Measurements from ENCODE around the gene C4orf50. TPM values are rescaled to one million over a fixed set of nuclear protein-coding genes. Genes with fewer than 3 reads are reported as not detected.

C4orf50 gene
- total and polyA plus RNA-seq, 2 of the 8 experiments (the other 6 are each of a cell fraction or from before 2014, with no cell fraction given) = 0.08 to 0.22 TPM

GRCh38 chr4:5919571-5919970 lies 98.7 kb downstream of the C4orf50 start:
- 89% methylated on average over 7 of the region's 7 CpGs; no CpG with 5 or more reads in 1 of the 2 experiments for WGBS, 2 experiments (ENCODE audit: extremely low coverage in 1 of 2, insufficient coverage in 1 of 2, insufficient read length in 1 of 2, insufficient replicate concordance in 2 of 2, low coverage in 1 of 2, low lambda C conversion rate in 2 of 2, missing lambda C conversion rate in 1 of 2)
- Histone ChIP-seq H3K23ac (ENCODE audit: insufficient read length) (no peak overlapping the region), H4K91ac (replicated peaks; ENCODE audit: insufficient read length, low read length) (no peak overlapping the region), H2BK15ac (ENCODE audit: low read length) (peak overlapping the region; percentile 46; the same call in 1 of the 2 replicates), H3K27me3 (replicated peaks in 1 of 4; ENCODE audit: control insufficient read depth in 3 of 4, extremely low read depth in 1 of 4, insufficient read depth in 3 of 4, low read length in 3 of 4) (peaks cover 0 to 2% (median 0%) of the 10 kb centered on the region in 4 experiments; a peak in 1 of 7 replicates), H3K23me2 (ENCODE audit: low read depth, low read length) (no peaks in the 10 kb centered on the region), H3K18ac (ENCODE audit: extremely low read depth, low read length) (no peak overlapping the region), H4K5ac (ENCODE audit: insufficient read length, low read depth, low read length) (no peak overlapping the region), H3K9me3 (ENCODE audit: insufficient read depth in 2 of 2, low read depth in 1 of 2, low read length in 1 of 2) (peaks cover 0 to 3% of the 10 kb centered on the region in 2 experiments; a peak in 1 of 4 replicates), H3K79me2 (ENCODE audit: control insufficient read depth in 1 of 2, insufficient read depth in 2 of 2, low read length in 2 of 2) (no peaks in the 10 kb centered on the region), H3K9ac (replicated peaks in 1 of 4; ENCODE audit: extremely low read depth in 1 of 4, low read depth in 3 of 4, low read length in 3 of 4) (no peak overlapping the region), H3K4me3 (ENCODE audit: extremely low read depth in 1 of 4, insufficient read depth in 2 of 4, low read depth in 3 of 4, low read length in 4 of 4) (no peak overlapping the region), H2AFZ (ENCODE audit: low read length) (no peak overlapping the region), H3K4ac (replicated peaks; ENCODE audit: insufficient read length, low read depth, low read length) (no peak overlapping the region), H2BK20ac (ENCODE audit: low read length) (no peak overlapping the region), H3K27ac (ENCODE audit: low read depth, low read length) (no peak overlapping the region), H3K79me1 (ENCODE audit: low read depth, low read length) (no peaks in the 10 kb centered on the region), H3K4me1 (replicated peaks in 1 of 4; ENCODE audit: control insufficient read depth in 3 of 4, insufficient read depth in 4 of 4, low read length in 3 of 4) (peaks cover 0 to 6% (median 1%) of the 10 kb centered on the region in 4 experiments; a peak in 2 of 7 replicates), H3K14ac (ENCODE audit: insufficient read length) (no peak overlapping the region), H2AK5ac (ENCODE audit: low read depth, low read length) (0 out of 2 replicates have a peak overlapping the region, but pooled peaks have one; percentile 5), H4K20me1 (replicated peaks in 1 of 2; ENCODE audit: control insufficient read depth in 1 of 2, insufficient read depth in 2 of 2, low read length in 2 of 2) (no peaks in the 10 kb centered on the region), H3K36me3 (ENCODE audit: control insufficient read depth in 2 of 4, insufficient read depth in 4 of 4, low read length in 3 of 4) (no peaks in the 10 kb centered on the region), H2BK5ac (ENCODE audit: low read depth, low read length) (no peak overlapping the region), H2BK120ac (replicated peaks; ENCODE audit: low read depth, low read length) (no peak overlapping the region), H2BK12ac (ENCODE audit: low read depth, low read length) (no peak overlapping the region), H3K56ac (replicated peaks; ENCODE audit: insufficient read length, low read depth, low read length) (no peak overlapping the region), H4K8ac (ENCODE audit: extremely low read depth, insufficient read depth, low read length) (no peak overlapping the region), H3K4me2 (ENCODE audit: insufficient read depth in 1 of 2, low read depth in 2 of 2, low read length in 2 of 2) (no peak overlapping the region)
- CTCF ChIA-PET (ENCODE audit: partially characterized antibody) = interaction anchor here (0.8 to 1.8 kb wide), 4 partner anchors 9 to 78 kb away, joined by 3 to 5 read pairs (median 3); no protein-coding TSS in a partner anchor
- POLR2A ChIA-PET (ENCODE audit: partially characterized antibody) = interaction anchor here (0.8 kb wide), 1 partner anchor 11 kb away, joined by 4 read pairs; no protein-coding TSS in a partner anchor
- no peak for FAIRE-seq
- no peak for DNase-seq (ENCODE audit: low read depth in 1 of 2, low spot score in 2 of 2)
- no peak for TF ChIP-seq CTBP2 (IDR thresholded peaks at IDR 0.05; ENCODE audit: borderline replicate concordance, insufficient read depth, insufficient read length, low read length)
- no peak for TF ChIP-seq BRCA1 (IDR thresholded peaks at IDR 0.05; ENCODE audit: low read depth, low read length)
- TF ChIP-seq RBBP5 (IDR thresholded peaks at IDR 0.05; ENCODE audit: borderline replicate concordance, low read depth, low read length) = no peak
- TF ChIP-seq POU5F1 (IDR thresholded peaks at IDR 0.05; ENCODE audit: low read depth, low read length) = no peak
- no peak for TF ChIP-seq ZNF274 (IDR thresholded peaks at IDR 0.05; ENCODE audit: borderline replicate concordance, extremely low read depth, low read length)
- no peak for TF ChIP-seq PHF8 (conservative IDR thresholded peaks at IDR 0.05; ENCODE audit: low read depth, low read length)
- no peak for TF ChIP-seq USF2 (IDR thresholded peaks at IDR 0.05; ENCODE audit: low read length)
- TF ChIP-seq EGR1 (IDR thresholded peaks at IDR 0.05; ENCODE audit: borderline replicate concordance, low read depth, low read length) = no peak
- no peak for TF ChIP-seq POLR2AphosphoS5 (IDR thresholded peaks at IDR 0.05; ENCODE audit: low read depth, low read length)
- no peak for TF ChIP-seq JUND (IDR thresholded peaks at IDR 0.05; ENCODE audit: low read length)
- TF ChIP-seq NANOG (IDR thresholded peaks at IDR 0.05; ENCODE audit: insufficient read depth, low read depth, low read length, poor library complexity, severe bottlenecking) = no peak
- no peak for TF ChIP-seq HDAC6 (IDR thresholded peaks at IDR 0.05; ENCODE audit: low read depth, low read length)

Measured in H1 (cell line).